Iris pigment epithelial cell (primary cell): ENCODE data around the gene CERS4.
"Not testable (repeated sequence)": the region's sequence is repeated elsewhere in the genome, so short reads cannot be mapped to it uniquely, and the experiment has no call there.

Source experiments
- DNase-seq: peaks from one replicate; pipeline ENCODE4 v3.0.0-alpha.2; 2011; ENCODE audit warnings: low read depth

The CERS4 gene

DNA sequence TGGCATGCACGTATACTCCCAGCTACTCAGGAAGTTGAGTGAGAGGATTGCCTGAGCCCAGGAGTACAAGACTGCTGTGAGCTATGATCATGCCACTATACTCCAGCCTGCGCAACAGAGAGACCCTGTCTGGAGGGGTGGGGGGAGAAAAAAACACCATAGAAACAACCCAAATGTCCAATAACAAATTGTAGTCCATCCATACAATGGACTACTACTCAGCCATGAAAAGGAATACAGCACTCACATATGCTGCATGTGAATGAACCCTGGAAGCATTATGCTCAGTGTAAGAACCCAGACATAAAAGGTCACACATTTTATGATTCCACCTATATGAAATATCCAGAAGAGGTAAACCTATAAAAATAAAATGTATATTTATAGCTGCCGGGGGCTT, 56.7 kb downstream of the CERS4 start:
- no peak for DNase-seq

DNA sequence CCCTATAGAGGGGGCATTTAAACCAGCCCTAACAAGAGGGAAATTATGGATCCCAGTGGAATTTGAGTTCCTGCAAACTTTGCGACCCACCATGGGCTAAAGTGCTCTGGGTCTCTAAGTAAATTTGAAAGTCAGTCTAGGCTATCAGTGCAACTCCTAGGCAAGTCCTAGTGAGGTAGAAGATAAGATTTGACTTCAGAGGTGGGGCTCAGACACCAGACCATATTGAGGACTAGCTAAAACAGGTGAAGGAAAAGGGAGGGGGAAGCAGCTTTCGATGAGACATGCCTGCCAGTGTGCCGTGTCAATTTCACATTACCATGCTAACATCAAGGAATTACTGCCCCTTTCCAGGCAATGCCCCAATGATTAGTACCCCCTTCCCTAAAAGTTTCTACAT, 60.6 kb downstream of the CERS4 start:
- DNase-seq, result no peak

DNA sequence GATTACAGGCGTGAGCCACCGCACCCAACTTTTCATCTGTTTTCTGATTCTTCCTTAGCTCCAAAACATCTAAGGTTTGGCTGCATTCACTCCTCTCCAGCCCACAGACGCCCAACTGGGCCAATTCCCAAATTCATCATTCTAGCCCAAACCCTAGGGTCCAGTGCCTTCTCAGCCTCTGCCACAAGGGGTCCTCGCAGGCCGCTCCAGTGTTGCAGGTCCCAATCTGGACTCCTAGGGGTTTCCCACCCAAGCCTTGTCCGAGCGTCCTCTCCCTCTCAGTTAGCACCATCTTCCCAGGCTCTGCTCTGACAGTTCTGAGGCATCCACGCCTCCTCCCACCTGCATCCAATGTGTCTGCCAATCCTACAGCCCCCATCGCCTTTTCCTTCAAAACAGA, 67.3 kb downstream of the CERS4 start:
- DNase-seq, result not testable (repeated sequence)

- not testable (repeated sequence) for DNase-seq
Measured at GRCh38 chr19:8291337-8291736, 82.2 kb downstream of the CERS4 start.

GRCh38 chr19:8302357-8302691, 93.2 kb downstream of the CERS4 start:
- DNase-seq, result no peak

DNA sequence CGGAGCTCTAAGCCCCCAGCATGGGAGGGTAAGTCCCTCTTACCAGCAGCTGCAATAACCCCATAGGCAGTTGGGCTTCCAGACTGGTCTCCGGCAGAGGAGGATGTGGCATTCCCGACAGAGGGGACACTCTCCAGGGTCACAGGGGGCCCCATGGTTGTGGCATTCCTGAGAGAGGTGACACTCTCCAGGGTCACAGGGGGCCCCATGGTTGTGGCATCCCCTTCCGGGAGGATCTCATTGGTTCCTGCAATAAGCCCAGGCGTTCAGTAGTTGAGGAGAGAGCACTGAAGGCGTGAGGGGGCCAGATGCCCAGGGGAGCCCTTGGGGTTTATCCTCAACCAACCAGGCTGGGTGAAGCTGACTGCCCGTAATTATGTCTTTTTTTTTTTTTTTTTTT, 93.6 kb downstream of the CERS4 start:
- DNase-seq, result no peak

DNA sequence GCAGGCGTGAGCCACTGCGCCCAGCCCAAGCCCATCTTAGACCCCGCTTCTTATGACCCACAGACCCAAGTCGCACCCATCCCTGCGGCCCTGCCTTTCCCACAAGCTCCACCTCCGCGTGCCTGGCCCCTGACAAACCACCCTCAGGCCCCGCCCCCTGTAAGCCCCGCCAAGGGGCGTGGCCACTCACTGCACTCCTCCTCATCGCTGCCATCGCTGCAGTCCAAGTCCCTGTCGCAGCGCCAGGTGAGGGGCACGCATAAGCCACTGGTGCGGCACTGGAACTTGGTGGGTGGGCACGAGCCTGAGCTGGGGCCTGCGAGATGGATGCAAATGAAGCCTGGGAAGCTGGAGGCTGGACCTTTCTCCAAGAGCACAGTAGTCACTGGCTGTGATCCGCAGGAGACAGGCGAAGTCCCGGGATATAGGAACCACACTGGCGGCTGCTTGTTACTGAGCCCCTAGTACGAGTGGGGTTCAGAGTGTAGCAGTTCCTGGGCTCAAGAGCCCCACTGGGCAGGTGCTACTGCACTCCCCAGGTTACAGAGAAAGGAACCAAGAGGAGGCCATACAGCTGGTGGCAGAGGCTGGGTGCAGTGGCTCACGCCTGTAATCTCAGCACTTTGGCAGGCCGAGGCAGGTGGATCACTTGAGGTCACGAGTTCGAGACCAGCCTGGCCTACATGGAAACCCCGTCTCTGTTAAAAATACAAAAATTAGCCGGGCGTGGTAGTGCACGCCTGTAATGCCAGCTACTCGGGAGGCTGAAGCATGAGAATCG, 95.9 kb downstream of the CERS4 start:
- no peak for DNase-seq

DNA sequence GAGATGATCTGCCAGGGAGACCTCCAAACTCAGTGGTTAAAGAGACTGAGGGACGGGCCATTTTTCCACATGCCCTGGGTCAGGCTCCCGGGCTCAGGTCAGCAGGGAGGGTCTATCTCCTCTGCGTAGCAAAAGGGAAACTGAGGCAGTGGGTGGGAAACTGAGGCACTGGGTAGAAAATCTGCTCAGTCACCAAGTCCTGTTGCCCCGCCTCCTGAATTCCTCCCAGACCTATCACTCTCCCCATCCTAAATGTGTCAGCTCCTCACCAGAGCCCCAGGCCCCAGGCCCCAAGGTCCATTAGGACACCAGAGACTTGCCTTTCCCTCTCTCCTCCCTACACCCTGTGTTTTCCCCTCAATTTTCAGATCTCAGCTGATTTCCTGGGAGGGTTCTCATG, 96.6 kb downstream of the CERS4 start:
- no peak for DNase-seq

GRCh38 chr19:8306235-8307054, 97.3 kb downstream of the CERS4 start:
- DNase-seq, result no peak

DNA sequence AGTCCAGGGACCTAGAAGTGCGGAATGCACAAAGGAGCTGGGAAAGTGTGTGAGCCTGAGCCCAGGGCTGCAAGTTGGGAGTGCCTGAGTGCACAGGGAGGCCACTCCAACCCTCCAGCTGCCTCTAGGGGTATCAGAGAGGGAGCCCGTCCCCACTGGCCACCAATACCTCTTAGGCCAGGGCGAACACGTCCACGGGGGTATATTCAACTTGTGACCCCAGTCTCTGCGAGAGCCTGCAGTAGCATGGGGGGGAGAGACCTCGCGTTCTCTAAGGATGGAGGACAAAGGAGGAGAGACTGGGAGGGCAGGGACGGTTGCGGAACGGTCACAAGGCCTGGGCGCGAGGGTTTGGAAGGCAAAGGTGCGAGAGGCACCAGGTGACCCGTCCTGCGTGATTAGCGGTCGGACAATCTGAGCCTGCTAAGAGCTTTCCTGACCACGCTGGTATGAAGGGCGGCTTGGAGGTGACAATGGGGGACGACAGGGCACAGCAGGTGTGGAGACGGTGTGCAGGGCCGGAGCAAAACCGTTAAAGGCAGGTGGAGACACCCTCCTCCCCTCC, 98.3 kb downstream of the CERS4 start:
- no peak for DNase-seq

DNA sequence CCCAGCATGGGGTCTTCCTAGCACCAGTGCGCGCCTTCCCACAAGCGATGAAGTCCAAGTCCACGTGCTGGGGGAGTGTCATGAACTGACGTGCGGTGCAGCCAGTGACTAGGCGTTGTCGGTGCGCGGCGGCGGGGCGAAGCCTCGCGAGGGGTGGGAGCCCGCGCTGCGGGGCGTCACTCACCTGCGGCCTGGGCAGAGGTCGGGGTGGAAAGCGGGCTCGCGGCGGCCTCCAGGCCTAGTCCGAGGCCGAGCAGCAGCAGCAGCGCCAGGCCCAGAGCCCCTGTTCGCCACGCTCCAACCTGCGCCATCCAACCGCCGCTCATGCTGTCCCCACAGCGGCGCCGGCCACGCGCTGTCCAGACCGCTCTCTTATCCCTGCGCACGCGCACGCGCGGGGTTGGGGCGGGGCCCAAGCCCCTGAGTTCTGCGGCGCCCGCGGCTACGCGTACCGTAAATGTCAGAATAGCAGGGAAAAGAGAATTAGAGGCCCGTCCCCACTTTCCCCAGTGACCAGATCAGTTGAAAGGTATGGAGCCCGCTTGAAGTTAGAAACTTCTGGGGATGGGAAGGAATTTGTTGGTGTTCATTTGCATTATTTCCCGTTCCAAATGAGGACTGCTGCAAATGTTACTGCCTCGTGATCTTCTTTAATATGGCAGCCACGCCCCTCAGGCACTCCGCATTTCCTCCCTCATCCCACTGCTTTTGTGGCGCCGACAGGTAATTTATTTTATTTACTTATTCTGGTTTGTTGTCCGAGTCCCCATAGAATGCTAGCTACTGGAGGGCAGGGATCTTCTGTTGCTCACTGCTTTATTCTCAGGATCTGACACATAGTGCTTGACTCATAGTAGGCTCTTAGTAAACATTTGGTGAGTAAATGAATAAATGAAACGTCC, 99.0 kb downstream of the CERS4 start, which contains the start of gene CD320:
CD320 (minus strand) TSS at position 394 of the 902 bp plus-strand sequence; CDS start at position 326, 68 bp downstream.
- peak; percentile 89 for DNase-seq

GRCh38 chr19:8308891-8309291, 99.7 kb downstream of the CERS4 start:
- no peak for DNase-seq

DNA sequence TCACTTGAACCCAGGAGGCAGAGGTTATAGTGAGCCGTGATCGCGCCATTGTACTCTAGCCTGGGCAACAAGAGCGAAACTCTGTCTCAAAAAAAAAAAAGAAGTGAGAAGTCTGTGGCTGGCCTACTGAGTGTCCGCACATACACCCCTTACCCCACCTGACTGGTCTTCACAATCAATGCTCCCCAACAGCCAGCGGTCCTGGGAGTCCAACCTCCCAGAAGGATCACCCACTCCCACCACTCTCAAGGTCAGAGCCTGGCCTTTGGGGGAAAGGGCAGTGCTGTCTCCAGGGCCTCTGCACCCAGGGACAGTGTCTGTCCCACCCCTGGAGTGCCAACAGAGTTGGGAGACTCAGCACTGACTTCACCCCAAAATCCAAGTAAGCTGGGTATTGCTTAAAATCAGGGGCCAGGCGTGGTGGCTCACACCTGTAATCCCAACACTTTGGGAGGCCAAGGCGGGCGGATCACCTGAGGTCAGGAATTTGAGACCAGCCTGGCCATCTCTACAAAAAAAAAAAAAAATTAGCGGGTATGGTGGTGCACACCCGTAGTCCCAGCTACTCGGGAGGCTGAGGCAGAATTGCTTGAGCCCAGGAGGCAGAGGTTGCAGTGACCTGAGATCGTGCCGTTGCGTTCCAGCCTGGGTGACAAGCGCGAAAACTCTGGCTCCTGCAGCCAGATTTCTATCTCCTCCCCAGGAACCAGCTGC, 101.3 kb downstream of the CERS4 start:
- DNase-seq, result no peak

DNA sequence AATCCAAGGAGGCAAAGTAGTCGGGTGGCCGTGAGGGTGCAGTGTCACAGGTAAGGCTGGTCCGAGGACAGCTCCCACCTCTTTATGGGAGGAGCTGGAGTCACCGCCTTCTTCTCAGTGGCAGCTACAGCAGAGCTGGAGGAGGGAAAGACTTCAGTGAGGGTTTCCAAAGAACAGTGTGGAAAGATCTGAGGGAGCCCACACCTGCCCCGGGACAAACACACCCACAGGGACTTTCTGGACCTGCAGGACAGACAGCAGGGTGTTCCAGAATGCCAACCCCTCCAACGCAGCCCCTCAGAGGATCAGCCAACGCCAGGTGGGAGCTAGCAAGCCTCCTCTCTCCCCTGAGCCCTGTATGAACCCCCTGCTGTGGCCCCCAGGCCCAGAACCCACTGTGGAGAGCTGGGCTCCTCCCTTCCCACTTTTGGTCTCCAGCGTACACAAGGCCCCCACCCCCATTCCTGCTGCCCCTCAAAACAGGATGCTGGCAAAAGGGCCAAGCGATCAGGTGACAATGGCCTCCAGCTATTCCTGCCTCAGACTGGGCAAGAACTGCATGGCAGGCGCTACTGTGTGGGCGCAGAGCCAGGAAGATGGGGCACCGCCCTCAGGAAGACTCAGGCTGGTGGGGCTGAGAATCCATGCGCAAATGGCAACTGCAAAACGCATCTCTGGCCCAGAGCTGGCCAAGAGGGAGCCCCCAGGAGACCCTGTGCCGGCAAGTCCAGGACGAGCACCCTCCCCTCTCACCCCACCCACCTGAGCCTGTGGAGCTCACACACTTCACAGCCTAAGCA, 102.5 kb downstream of the CERS4 start:
- no peak for DNase-seq
